Measurements from ENCODE around the gene ZNF524. TPM values are rescaled to one million over a fixed set of nuclear protein-coding genes. Genes with fewer than 3 reads are reported as not detected.

Gene ZNF524
- total and polyA plus RNA-seq, 9 of the 15 experiments (the other 6 are each of a cell fraction or from before 2014, with no cell fraction given): 0.08 to 15.6 (median 2.9) TPM

DNA sequence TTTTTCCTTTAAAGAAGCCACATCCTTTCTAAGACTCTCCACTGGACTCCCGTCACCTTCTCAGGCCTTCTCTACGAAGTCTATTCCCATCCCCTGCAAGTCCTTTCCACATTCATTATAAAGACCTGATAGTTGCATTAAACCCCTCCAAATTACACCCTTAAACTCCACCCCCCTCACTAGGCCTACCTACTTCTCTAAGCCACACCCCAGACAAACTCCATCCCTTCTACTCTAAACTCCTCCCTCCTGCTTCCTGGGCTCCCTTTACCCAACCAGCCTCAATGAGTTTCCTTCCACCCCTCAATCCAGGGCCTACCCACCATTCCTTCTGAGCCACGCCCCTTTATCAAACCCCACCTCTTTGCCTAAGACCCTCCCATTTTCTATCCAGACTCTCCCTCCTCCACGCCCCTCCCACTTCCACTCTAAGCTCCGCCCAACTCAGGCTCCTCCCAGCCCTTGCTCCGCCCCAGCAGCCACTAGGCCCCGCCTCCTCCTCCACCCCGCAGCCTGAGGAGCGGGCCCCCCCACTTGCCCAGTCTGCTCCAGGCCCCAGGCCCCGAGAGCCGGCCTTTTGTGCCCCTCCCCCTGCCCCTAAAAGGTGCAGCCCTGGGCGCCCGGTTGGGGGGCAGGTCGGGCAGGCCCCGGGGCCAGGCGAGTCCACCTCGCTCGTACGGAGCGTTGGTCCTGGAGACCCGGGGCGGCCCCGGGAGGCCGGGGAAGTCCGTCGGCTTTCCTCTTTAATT lies 1.2 kb upstream of the ZNF524 start (continued):
- TF ChIP-seq, protein P1, sequence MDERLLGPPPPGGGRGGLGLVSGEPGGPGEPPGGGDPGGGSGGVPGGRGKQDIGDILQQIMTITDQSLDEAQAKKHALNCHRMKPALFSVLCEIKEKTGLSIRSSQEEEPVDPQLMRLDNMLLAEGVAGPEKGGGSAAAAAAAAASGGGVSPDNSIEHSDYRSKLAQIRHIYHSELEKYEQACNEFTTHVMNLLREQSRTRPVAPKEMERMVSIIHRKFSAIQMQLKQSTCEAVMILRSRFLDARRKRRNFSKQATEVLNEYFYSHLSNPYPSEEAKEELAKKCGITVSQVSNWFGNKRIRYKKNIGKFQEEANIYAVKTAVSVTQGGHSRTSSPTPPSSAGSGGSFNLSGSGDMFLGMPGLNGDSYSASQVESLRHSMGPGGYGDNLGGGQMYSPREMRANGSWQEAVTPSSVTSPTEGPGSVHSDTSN (CRISPR knock-in tag; IDR thresholded peaks at IDR 0.05; ENCODE audit: low read depth): no peak
- TF ChIP-seq, protein P1 (tag; conservative IDR thresholded peaks at IDR 0.05; ENCODE audit: low read depth): no peak
- TF ChIP-seq TEAD2 (tag; IDR thresholded peaks at IDR 0.05): no peak
- TF ChIP-seq, protein P2, sequence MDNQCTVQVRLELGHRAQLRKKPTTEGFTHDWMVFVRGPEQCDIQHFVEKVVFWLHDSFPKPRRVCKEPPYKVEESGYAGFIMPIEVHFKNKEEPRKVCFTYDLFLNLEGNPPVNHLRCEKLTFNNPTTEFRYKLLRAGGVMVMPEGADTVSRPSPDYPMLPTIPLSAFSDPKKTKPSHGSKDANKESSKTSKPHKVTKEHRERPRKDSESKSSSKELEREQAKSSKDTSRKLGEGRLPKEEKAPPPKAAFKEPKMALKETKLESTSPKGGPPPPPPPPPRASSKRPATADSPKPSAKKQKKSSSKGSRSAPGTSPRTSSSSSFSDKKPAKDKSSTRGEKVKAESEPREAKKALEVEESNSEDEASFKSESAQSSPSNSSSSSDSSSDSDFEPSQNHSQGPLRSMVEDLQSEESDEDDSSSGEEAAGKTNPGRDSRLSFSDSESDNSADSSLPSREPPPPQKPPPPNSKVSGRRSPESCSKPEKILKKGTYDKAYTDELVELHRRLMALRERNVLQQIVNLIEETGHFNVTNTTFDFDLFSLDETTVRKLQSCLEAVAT (IDR thresholded peaks at IDR 0.05): peak in 1 of 2 experiments; percentile 63; a peak in 1 of 4 replicates
- peak; percentile 61 for TF ChIP-seq TBP (optimal IDR thresholded peaks at IDR 0.05; ENCODE audit: low read depth, low read length)
- TF ChIP-seq TSC22D4 (tag; IDR thresholded peaks at IDR 0.05): no peak
- peak; percentile 85 for TF ChIP-seq ELF4 (CRISPR knock-in tag; IDR thresholded peaks at IDR 0.05)
- no peak for TF ChIP-seq RBM17 (IDR thresholded peaks at IDR 0.05; ENCODE audit: borderline replicate concordance, low read depth, low read length)
- peak; percentile 50; the same call in 1 of the 2 replicates for TF ChIP-seq SMAD4 (CRISPR knock-in tag; conservative IDR thresholded peaks at IDR 0.05)
- 0 out of 2 replicates have a peak, but pooled peaks have one; percentile 9 for TF ChIP-seq NR1H2 (CRISPR knock-in tag; IDR thresholded peaks at IDR 0.05)
- TF ChIP-seq KAT7 (CRISPR knock-in tag; IDR thresholded peaks at IDR 0.05; ENCODE audit: borderline replicate concordance): peak; percentile 88; the same call in 1 of the 2 replicates
- no peak for TF ChIP-seq GABPA (tag; conservative IDR thresholded peaks at IDR 0.05; ENCODE audit: low read depth)
- TF ChIP-seq HBP1 (CRISPR knock-in tag; IDR thresholded peaks at IDR 0.05): peak; percentile 84
- TF ChIP-seq, protein P3, sequence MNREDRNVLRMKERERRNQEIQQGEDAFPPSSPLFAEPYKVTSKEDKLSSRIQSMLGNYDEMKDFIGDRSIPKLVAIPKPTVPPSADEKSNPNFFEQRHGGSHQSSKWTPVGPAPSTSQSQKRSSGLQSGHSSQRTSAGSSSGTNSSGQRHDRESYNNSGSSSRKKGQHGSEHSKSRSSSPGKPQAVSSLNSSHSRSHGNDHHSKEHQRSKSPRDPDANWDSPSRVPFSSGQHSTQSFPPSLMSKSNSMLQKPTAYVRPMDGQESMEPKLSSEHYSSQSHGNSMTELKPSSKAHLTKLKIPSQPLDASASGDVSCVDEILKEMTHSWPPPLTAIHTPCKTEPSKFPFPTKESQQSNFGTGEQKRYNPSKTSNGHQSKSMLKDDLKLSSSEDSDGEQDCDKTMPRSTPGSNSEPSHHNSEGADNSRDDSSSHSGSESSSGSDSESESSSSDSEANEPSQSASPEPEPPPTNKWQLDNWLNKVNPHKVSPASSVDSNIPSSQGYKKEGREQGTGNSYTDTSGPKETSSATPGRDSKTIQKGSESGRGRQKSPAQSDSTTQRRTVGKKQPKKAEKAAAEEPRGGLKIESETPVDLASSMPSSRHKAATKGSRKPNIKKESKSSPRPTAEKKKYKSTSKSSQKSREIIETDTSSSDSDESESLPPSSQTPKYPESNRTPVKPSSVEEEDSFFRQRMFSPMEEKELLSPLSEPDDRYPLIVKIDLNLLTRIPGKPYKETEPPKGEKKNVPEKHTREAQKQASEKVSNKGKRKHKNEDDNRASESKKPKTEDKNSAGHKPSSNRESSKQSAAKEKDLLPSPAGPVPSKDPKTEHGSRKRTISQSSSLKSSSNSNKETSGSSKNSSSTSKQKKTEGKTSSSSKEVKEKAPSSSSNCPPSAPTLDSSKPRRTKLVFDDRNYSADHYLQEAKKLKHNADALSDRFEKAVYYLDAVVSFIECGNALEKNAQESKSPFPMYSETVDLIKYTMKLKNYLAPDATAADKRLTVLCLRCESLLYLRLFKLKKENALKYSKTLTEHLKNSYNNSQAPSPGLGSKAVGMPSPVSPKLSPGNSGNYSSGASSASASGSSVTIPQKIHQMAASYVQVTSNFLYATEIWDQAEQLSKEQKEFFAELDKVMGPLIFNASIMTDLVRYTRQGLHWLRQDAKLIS (CRISPR knock-in tag; IDR thresholded peaks at IDR 0.05): peak; percentile 78; the same call in 1 of the 2 replicates
- no peak for TF ChIP-seq ZNF445 (CRISPR knock-in tag; IDR thresholded peaks at IDR 0.05; ENCODE audit: low read depth)
- no peak for TF ChIP-seq TEAD1 (CRISPR knock-in tag; IDR thresholded peaks at IDR 0.05)
- TF ChIP-seq SRF (CRISPR knock-in tag; IDR thresholded peaks at IDR 0.05): peak in 1 of 2 experiments; percentile 70; a peak in 2 of 4 replicates
- no peak for TF ChIP-seq ZNF785 (CRISPR knock-in tag; IDR thresholded peaks at IDR 0.05)
